ENCODE results near the gene HORMAD2. TPM values are rescaled to one million over a fixed set of nuclear protein-coding genes. Genes with fewer than 3 reads are reported as not detected.

Gene HORMAD2
- total and polyA plus RNA-seq, 2 donors (not counting 1 experiment from before 2014, with no cell fraction given) = not detected

GRCh38 chr22:30175690-30176288 lies 95.5 kb downstream of the HORMAD2 start:
- H3K27ac ChIP-seq (ENCODE audit: insufficient read depth, low read length) = no peak overlapping the region
- H2AFZ ChIP-seq (ENCODE audit: low read length) = peak overlapping the region; percentile 39
- no peaks in the 10 kb centered on the region for H3K27me3 ChIP-seq (ENCODE audit: control insufficient read depth, insufficient read depth, low read length)
- no peaks in the 10 kb centered on the region for H4K20me1 ChIP-seq (ENCODE audit: control insufficient read depth, extremely low read depth, insufficient read depth, low read length)
- no peak overlapping the region for H3K9ac ChIP-seq (ENCODE audit: insufficient read depth, low read length)
- H3K4me1 ChIP-seq (ENCODE audit: control insufficient read depth, extremely low read depth, insufficient read depth, low read length) = no peaks in the 10 kb centered on the region
- no peaks in the 10 kb centered on the region for H3K36me3 ChIP-seq (ENCODE audit: control insufficient read depth, insufficient read depth, low read length)
- H3K9me3 ChIP-seq (ENCODE audit: control insufficient read depth, insufficient read depth, low read depth, low read length) = no peaks in the 10 kb centered on the region
- H3K4me2 ChIP-seq (ENCODE audit: extremely low read depth, insufficient read depth, low read length) = no peak overlapping the region
- DNase-seq (ENCODE audit: low read depth in 2 of 2) = no peak
- no peak overlapping the region for H3K4me3 ChIP-seq (replicated peaks in 1 of 4; ENCODE audit: control extremely low read depth in 1 of 4, insufficient read depth in 1 of 4, low read depth in 3 of 4, low read length in 4 of 4)
- TF ChIP-seq CTCF (conservative IDR thresholded peaks at IDR 0.05 in 1 of 2, IDR thresholded peaks at IDR 0.05 in 1 of 2; ENCODE audit: low read depth in 1 of 2, low read length in 2 of 2) (no peak), EZH2 (IDR thresholded peaks at IDR 0.05; ENCODE audit: low read length, missing control alignments) (no peak)
- H3K79me2 ChIP-seq (ENCODE audit: control insufficient read depth, insufficient read depth, low read length) = no peaks in the 10 kb centered on the region

GRCh38 chr22:30176431-30176830 lies 96.2 kb downstream of the HORMAD2 start:
- H3K27me3 ChIP-seq (ENCODE audit: control insufficient read depth, insufficient read depth, low read length) = no peaks in the 10 kb centered on the region
- no peak overlapping the region for H3K27ac ChIP-seq (ENCODE audit: insufficient read depth, low read length)
- no peaks in the 10 kb centered on the region for H3K4me1 ChIP-seq (ENCODE audit: control insufficient read depth, extremely low read depth, insufficient read depth, low read length)
- H3K36me3 ChIP-seq (ENCODE audit: control insufficient read depth, insufficient read depth, low read length) = no peaks in the 10 kb centered on the region
- no peak overlapping the region for H3K4me3 ChIP-seq (replicated peaks in 1 of 4; ENCODE audit: control extremely low read depth in 1 of 4, insufficient read depth in 1 of 4, low read depth in 3 of 4, low read length in 4 of 4)
- H4K20me1 ChIP-seq (ENCODE audit: control insufficient read depth, extremely low read depth, insufficient read depth, low read length) = no peaks in the 10 kb centered on the region
- TF ChIP-seq CTCF (conservative IDR thresholded peaks at IDR 0.05 in 1 of 2, IDR thresholded peaks at IDR 0.05 in 1 of 2; ENCODE audit: low read depth in 1 of 2, low read length in 2 of 2) (no peak), EZH2 (IDR thresholded peaks at IDR 0.05; ENCODE audit: low read length, missing control alignments) (no peak)
- no peak overlapping the region for H3K4me2 ChIP-seq (ENCODE audit: extremely low read depth, insufficient read depth, low read length)
- H3K9ac ChIP-seq (ENCODE audit: insufficient read depth, low read length) = no peak overlapping the region
- H3K79me2 ChIP-seq (ENCODE audit: control insufficient read depth, insufficient read depth, low read length) = no peaks in the 10 kb centered on the region
- no peak for DNase-seq (ENCODE audit: low read depth in 2 of 2)
- H3K9me3 ChIP-seq (ENCODE audit: control insufficient read depth, insufficient read depth, low read depth, low read length) = no peaks in the 10 kb centered on the region
- no peak overlapping the region for H2AFZ ChIP-seq (ENCODE audit: low read length)

GRCh38 chr22:30178181-30179126 lies 98.2 kb downstream of the HORMAD2 start:
- H3K79me2 ChIP-seq (ENCODE audit: control insufficient read depth, insufficient read depth, low read length) = no peaks in the 10 kb centered on the region
- H3K36me3 ChIP-seq (ENCODE audit: control insufficient read depth, insufficient read depth, low read length) = no peaks in the 10 kb centered on the region
- DNase-seq (ENCODE audit: low read depth in 2 of 2) = no peak
- no peak overlapping the region for H2AFZ ChIP-seq (ENCODE audit: low read length)
- H3K27me3 ChIP-seq (ENCODE audit: control insufficient read depth, insufficient read depth, low read length) = no peaks in the 10 kb centered on the region
- no peak overlapping the region for H3K4me3 ChIP-seq (replicated peaks in 1 of 4; ENCODE audit: control extremely low read depth in 1 of 4, insufficient read depth in 1 of 4, low read depth in 3 of 4, low read length in 4 of 4)
- H3K27ac ChIP-seq (ENCODE audit: insufficient read depth, low read length) = no peak overlapping the region
- H3K9me3 ChIP-seq (ENCODE audit: control insufficient read depth, insufficient read depth, low read depth, low read length) = no peaks in the 10 kb centered on the region
- no peak overlapping the region for H3K4me2 ChIP-seq (ENCODE audit: extremely low read depth, insufficient read depth, low read length)
- H3K4me1 ChIP-seq (ENCODE audit: control insufficient read depth, extremely low read depth, insufficient read depth, low read length) = no peaks in the 10 kb centered on the region
- TF ChIP-seq EZH2 (IDR thresholded peaks at IDR 0.05; ENCODE audit: low read length, missing control alignments) (no peak), CTCF (conservative IDR thresholded peaks at IDR 0.05 in 1 of 2, IDR thresholded peaks at IDR 0.05 in 1 of 2; ENCODE audit: low read depth in 1 of 2, low read length in 2 of 2) (no peak)
- H3K9ac ChIP-seq (ENCODE audit: insufficient read depth, low read length) = no peak overlapping the region
- H4K20me1 ChIP-seq (ENCODE audit: control insufficient read depth, extremely low read depth, insufficient read depth, low read length) = no peaks in the 10 kb centered on the region
